ENCODE measurements around the gene TNNI3K. TPM values are rescaled to one million over a fixed set of nuclear protein-coding genes. Genes with fewer than 3 reads are reported as not detected.

Gene TNNI3K
- total and polyA plus RNA-seq, 9 donors = 0.73 to 2.6 (median 1.5) TPM; not detected in 1

GRCh38 chr1:74548961-74549750, 314.0 kb downstream of the TNNI3K start:
- no peak for DNase-seq
- Histone ChIP-seq H3K4me3 (no peak overlapping the region), H3K27me3 (no peaks in the 10 kb centered on the region), H3K36me3 (no peaks in the 10 kb centered on the region), H3K9me3 (no peaks in the 10 kb centered on the region), H3K27ac (no peak overlapping the region), H3K4me1 (ENCODE audit: insufficient read depth) (no peaks in the 10 kb centered on the region)
- intact Hi-C loops (cut with DNase I) = no loop called here
- no peak for TF ChIP-seq POLR2A (IDR thresholded peaks at IDR 0.05)
- TF ChIP-seq CTCF (IDR thresholded peaks at IDR 0.05) = no peak
- TF ChIP-seq EP300 (IDR thresholded peaks at IDR 0.05) = no peak
- 65 to 77% (median 77%) methylated on average over 4 of the region's 4 CpGs for WGBS, 3 donors

- H3K27ac ChIP-seq = no peak overlapping the region
- H3K27me3 ChIP-seq = no peaks in the 10 kb centered on the region
- no peaks in the 10 kb centered on the region for H3K4me1 ChIP-seq (ENCODE audit: insufficient read depth)
- H3K9me3 ChIP-seq = no peaks in the 10 kb centered on the region
- no peak overlapping the region for H3K4me3 ChIP-seq
- no peak for DNase-seq
- 81 to 90% (median 86%) methylated on average over 2 of the region's 2 CpGs for WGBS, 3 donors
- TF ChIP-seq EP300 (IDR thresholded peaks at IDR 0.05) (no peak), CTCF (IDR thresholded peaks at IDR 0.05) (no peak), POLR2A (IDR thresholded peaks at IDR 0.05) (no peak)
- H3K36me3 ChIP-seq = no peaks in the 10 kb centered on the region
- intact Hi-C loops (cut with DNase I) = no loop called here
These were observed 314.7 kb downstream of the TNNI3K start for GRCh38 chr1:74549932-74550331.

GRCh38 chr1:74570797-74571492, 335.8 kb downstream of the TNNI3K start:
- Histone ChIP-seq H3K4me3 (no peak overlapping the region), H3K27ac (no peak overlapping the region), H3K27me3 (no peaks in the 10 kb centered on the region), H3K36me3 (no peaks in the 10 kb centered on the region), H3K4me1 (ENCODE audit: insufficient read depth) (peaks cover 2% of the 10 kb centered on the region), H3K9me3 (no peaks in the 10 kb centered on the region)
- TF ChIP-seq POLR2A (IDR thresholded peaks at IDR 0.05) (no peak), CTCF (IDR thresholded peaks at IDR 0.05) (no peak), EP300 (IDR thresholded peaks at IDR 0.05) (no peak)
- intact Hi-C loops (cut with DNase I) = no loop called here
- no peak for DNase-seq
- 66 to 70% (median 70%) methylated on average over 14 of the region's 14 CpGs for WGBS, 3 donors

- no peaks in the 10 kb centered on the region for H3K27me3 ChIP-seq
- no peaks in the 10 kb centered on the region for H3K9me3 ChIP-seq
- no peak overlapping the region for H3K27ac ChIP-seq
- no peaks in the 10 kb centered on the region for H3K36me3 ChIP-seq
- no peak overlapping the region for H3K4me3 ChIP-seq
- no peak for TF ChIP-seq POLR2A (IDR thresholded peaks at IDR 0.05)
- no peak for TF ChIP-seq CTCF (IDR thresholded peaks at IDR 0.05)
- TF ChIP-seq EP300 (IDR thresholded peaks at IDR 0.05) = no peak
- peaks cover 1% of the 10 kb centered on the region for H3K4me1 ChIP-seq (ENCODE audit: insufficient read depth)
- WGBS, 3 donors = 68 to 77% (median 71%) methylated on average over 8 of the region's 8 CpGs
- no peak for DNase-seq
- intact Hi-C loops (cut with DNase I) = no loop called here
These were observed 336.3 kb downstream of the TNNI3K start for GRCh38 chr1:74571493-74571800.
